ENCODE results near the gene GNG12.

The GNG12 gene

DNA sequence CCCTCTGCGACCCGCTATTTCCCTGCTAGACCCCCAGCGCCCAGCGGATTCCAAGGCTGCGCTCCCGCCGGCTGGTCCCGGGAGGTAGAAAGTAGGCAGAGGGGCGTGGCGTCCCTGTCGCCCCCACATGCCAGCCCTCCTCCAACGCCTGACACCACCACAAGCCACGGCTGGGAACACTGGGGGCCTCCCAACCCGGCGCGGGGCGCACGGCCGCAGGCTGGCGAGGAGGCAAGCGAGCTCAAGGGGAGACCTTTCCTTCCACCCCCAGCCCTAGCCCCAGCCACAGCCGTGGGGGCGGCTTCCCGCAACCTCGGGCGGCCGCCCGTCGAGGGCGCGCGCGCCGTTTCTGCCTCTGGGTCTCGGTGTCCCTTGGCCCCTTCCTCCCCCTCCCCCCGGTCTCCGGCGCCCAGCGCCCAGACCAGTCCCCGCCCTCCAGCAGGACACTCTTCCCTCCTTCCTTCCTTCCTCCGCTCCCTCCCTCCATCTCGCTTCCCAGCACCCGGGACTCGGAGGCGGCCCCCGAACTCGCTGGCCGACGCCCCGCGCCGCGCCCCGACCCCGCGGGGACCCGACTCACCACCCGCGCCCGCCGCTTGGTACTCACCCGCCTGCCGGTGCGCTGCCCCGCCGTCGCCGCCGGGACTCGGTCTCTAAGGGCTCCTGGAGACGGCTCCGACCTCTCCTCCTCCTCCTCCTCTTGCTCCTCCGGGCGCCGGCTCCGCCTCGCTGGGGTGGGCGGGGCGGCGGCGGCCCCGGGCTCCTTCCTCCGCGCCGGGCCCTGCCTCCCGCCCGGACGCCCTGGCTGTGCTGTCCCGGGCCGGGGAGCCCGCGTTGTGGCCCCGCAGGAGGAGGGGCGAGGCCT is at the start of gene GNG12:
GNG12 (minus strand) TSS at position 731 of the 865 bp plus-strand sequence. CDS start 125,781 bp downstream, outside the sequence.
- peak; percentile 15 for DNase-seq

DNA sequence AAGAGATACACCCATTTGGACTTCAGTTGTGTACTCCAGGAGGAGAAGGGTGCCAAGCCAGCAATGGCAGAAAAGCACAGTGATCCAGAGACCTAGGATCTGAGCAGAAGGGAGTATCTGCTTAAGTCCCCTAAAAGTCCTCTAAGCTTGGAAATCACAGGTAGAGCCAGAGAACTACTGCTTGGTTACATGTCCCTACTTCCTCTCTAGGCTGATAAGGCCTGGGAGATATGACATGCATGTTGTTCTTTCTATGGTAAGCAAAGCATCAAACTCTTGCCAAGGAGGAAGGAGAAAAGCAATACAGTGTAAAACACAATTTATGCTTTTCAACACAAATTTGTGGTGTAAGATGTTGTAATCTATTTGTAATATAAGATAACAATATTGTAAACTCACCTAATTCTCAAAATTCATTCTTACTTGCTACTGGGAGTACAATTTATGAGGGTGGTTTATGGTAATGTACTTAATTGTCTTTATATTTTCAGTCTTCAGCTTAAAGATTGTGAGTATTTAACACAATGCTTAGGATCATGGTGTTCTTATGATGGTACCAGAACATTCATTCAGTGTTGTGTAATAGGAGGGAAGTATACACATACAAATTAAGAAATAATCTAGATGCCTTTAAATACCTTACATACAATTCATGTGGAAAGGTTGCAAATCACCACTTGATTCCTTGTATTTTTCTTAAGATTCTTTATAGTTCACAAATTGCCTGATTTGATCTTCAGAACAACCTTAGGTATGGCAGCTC is 49.1 kb upstream of the GNG12 start:
- DNase-seq = no peak

DNA sequence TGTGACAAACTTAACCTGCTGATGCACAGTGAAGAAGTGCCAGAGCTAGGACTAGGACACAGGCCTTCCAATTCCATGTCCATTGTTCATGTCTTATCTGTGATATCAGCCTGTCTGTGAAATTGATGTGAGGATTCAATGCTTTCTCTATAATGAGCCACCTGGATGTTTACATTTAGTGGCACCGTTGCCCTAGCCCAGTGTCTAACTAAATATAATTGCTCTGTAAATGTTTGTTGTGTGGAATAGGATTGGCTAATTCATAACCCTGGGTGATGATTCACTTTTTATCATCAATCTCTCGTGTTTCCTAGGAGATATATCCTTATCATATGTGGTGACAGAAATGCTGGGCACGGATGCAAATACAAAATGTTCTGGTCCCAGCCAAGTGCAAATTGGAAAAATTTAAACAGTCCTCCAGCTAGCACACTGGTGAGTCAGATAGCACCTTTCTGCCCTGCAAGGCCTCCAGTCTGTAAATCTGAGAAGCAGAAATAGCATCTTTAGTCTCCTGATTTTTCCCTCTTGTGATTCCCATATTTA is 46.9 kb upstream of the GNG12 start:
- DNase-seq = peak; percentile 37

GRCh38 chr1:67879485-67879884 is 46.2 kb upstream of the GNG12 start:
- no peak for DNase-seq

- DNase-seq = no peak
These were observed 41.3 kb upstream of the GNG12 start for GRCh38 chr1:67874501-67875111.

- DNase-seq = peak; percentile 78
These were observed 36.0 kb upstream of the GNG12 start for GRCh38 chr1:67869233-67869632.

GRCh38 chr1:67863637-67864036 is 30.4 kb upstream of the GNG12 start:
- DNase-seq = peak; percentile 76

DNA sequence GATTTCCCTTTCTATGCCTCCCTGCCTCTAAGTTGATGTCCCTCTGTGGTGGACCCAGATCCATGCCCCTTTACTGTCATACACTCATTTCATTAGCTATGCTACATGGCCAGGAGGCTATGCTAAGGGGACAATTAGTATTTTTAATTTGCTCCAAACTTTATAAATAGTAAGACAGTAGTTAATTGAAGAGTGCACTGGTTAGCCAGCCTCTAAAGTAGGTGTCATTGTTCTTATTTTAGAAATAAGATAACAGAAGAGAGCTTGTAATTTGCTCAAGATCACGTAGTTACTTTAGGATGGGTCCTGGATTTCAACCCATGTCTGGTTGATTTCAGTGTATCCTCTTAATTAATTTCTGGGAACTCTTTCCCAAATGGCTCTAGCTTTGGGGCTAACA is 29.4 kb upstream of the GNG12 start:
- no peak for DNase-seq

DNA sequence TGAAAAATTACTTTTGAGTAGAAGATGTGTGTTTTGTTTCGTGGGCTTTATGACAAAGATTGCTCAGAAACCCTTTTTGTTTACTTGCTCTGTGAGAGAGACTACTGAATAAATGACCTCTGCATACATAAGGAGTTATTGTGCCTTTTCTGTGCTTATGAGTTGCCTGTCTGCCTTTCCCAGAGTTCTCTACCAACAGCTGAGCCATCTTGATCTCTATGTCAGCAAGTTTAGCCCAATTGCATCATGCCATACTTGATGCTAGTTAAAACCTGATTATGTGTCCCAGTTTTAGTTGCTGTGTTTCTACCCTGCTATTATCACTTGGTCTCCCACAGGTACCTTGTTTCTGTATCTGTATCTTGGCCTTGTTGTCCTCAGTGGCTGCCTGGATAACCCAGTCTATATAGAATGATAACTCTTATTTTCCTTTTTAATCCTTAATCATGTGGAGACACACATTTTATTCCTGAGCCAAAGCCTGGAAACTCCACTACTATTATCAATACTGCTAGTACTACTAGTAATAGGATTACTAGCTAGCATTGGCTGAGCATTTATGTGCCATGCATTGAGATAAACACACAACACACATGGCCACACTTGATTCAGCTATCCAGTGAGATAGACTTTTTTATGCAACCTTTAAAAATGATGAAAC is 28.7 kb upstream of the GNG12 start:
- no peak for DNase-seq

- no peak for DNase-seq
These were observed 27.5 kb upstream of the GNG12 start for GRCh38 chr1:67860776-67861175.

GRCh38 chr1:67856921-67857320 is 23.7 kb upstream of the GNG12 start:
- no peak for DNase-seq

DNA sequence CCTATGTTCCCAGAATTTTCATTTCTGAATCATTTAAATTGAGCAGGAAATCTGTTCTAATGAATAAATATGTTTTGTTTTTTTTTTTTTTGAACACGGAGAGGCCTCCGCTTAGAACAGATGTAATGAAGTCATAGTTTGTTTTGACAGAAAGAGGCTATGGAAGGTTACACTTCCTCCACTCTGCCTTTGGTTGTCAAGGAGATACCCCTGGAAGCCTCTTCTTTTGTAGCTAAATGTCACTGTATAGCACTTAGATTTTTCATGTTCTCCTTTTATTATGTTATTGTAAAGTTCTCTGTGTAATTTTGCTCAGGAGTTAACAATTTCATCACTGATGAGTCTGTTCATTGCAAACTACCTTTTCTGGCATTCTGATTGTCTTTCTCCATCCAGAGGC is 22.7 kb upstream of the GNG12 start:
- no peak for DNase-seq

DNA sequence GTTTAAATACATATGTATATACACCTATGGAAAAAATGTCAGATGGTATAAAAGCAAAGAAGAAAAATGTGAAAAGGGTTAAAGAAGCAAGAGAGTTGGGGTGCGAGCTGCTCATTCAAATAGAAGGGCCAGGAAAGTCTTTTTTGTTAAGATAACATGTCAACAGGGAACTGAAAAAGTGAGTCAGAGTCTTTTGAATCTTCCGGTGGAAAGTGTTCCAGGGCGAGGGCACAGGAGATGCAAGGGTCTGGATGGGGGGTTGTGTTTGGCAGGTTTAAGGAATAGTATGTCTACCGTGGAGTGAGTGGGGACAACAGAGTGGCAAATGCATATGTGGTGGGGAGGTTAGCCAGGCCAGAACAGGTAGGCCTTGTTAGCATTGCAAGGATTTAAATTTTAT is 22.2 kb upstream of the GNG12 start:
- no peak for DNase-seq

DNA sequence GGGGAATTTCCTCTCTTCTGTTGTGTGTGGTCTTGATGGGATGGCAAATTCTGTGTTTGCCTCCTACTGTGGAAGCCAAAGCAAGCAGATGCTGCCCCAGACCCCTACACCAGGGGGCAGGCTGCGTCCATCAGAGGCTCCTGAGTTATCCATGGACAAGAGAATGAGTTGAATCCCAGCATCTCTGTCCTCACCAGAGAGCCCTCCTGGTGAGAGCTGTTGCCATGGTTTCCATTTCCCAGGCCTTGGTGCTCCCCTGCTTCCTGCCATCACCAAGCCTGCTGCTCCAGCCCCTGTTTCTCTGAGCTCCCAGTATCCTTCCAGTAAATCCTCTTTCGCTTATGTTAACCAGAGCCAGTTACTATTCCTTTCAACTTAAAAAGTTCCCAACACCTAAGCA is 20.4 kb upstream of the GNG12 start:
- peak; percentile 62 for DNase-seq

DNA sequence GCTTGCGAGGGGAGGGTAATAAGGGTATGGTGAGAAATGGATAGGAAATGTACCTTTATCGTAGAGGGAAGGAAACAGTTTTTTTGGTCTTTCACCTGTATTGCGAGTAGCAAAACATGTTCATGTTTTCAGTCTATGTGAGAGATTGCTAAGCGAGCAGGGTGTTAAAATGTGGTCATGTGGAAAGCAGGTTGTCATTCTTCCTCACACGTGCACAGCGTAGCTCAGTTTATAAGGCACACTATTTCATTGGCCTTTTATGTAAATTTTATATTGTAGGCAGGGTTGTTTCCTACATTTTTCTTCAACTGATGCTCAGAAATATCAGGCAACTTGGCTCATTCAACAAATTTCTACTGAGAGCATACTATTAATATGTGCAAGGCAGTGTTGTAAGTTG is 18.5 kb upstream of the GNG12 start:
- DNase-seq = no peak

GRCh38 chr1:67850611-67851075 is 17.4 kb upstream of the GNG12 start:
- DNase-seq = no peak

DNA sequence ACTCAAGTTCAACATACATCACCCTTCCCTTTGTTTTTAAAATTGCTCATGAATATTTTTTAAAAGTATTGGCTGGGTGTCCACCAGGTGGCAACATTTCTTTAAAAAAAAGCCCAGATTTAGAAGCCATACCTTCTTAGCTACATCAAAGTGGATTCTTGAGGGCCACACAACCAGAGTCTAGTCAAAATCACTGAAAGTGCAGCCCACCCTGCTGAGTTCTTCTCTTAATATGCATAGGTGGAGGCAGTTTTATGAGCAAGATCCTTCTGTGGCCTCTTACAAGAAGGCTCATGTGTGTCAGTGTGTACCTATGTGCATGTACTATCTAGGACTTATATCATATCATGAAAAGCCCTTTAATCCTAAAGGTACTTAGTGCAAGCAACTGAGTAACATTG is 16.9 kb upstream of the GNG12 start:
- no peak for DNase-seq

- no peak for DNase-seq
These were observed 14.2 kb upstream of the GNG12 start for GRCh38 chr1:67847466-67847865.

GRCh38 chr1:67846538-67846937 is 13.3 kb upstream of the GNG12 start:
- DNase-seq = no peak

- no peak for DNase-seq
These were observed 11.7 kb upstream of the GNG12 start for GRCh38 chr1:67844988-67845387.

DNA sequence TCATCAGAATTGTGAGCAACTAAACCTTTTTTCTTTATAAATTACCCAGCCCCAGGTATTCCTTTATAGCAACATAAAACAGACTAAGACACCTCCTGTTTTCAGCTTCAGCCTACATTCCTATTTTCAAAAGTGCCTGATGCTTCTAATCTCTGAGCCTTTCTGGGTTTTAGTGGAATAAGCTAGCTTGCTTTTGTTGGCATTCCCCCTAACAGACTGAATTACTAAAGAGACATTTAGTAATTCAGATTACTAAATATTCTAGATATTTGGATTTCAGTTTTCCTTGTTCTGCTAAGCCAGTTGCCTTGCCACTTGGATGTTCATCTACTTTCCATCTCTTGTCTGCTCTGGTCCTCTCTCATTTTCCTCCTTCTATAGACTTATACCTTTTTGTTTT is 10.5 kb upstream of the GNG12 start:
- DNase-seq = no peak

GRCh38 chr1:67843331-67843730 is 10.1 kb upstream of the GNG12 start:
- DNase-seq = no peak

GRCh38 chr1:67840449-67840848 is 7.2 kb upstream of the GNG12 start:
- DNase-seq = no peak

Measured in DMS 273 treated with DMSO at 0.1 percent for 48 hours (cell line).